ENCODE data around the gene MERTK.
"Not testable (repeated sequence)": the region's sequence is repeated elsewhere in the genome, so short reads cannot be mapped to it uniquely, and the experiment has no call there.

The MERTK gene

DNA sequence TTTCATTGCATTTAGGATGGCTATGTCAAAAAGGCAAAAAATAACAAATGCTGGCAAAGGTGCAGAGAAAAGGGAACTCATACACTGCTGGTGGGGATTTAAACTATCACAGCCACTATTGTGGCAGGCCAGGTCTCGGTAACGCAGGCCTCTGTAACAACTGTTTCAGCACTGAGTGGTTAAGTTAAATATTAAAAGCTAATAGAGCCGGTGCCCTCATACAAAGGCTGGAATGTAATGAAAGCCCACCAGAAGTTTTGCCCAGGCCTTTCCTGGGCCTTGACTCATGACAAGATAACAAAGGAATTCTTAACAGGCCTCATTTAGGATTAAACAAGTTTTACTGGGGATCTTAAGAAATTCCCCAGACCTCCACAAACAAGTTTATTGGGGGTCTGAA lies 10.7 kb downstream of the MERTK start:
- no peak for DNase-seq

DNA sequence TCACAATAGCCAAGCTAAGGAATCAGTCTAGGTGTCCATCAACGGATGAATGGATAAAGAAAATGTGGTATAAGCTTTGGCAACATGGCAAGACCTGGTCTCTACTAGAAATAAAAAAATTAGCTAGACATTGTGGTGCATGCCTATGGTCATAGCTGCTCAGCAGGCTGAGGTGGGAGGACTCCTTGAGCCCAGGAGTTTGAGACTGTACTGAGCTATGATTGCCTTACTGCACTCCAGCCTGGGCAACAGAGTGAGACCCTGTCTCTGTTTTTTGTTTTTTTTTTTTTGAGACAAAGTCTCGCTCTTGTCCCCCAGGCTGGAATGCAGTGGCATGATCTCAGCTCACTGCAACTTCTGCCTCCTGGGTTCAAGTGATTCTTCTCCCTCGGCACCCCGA lies 11.6 kb downstream of the MERTK start:
- not testable (repeated sequence) for DNase-seq

- DNase-seq, result peak in 1 of 56 donors; percentile 11
Observed at GRCh38 chr2:111910609-111911277, 12.3 kb downstream of the MERTK start.

GRCh38 chr2:111911295-111911977 lies 13.0 kb downstream of the MERTK start:
- not testable (repeated sequence) for DNase-seq

DNA sequence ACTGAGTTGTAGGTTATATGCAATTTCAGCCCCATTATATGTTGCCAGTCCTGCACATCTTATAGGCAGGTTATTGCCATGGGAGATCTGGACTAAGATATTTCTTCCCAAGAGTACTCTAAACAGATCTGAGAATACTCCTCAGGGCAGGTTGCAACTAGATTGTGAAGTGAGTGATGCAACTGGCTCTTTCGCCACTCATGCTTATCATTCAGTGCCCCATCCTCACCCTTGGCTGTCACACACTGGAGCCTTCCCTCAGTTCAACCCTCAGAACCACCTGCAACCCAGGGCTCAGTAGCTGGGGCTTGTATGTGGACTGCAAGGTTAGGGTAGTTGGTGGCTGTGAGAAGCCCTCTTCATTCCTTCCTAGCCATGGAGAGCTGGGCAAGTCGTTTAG lies 14.1 kb downstream of the MERTK start:
- no peak for DNase-seq

- DNase-seq, result no peak
Observed at GRCh38 chr2:111917106-111917505, 18.7 kb downstream of the MERTK start.

GRCh38 chr2:111918383-111918806 lies 20.0 kb downstream of the MERTK start:
- DNase-seq, result no peak

DNA sequence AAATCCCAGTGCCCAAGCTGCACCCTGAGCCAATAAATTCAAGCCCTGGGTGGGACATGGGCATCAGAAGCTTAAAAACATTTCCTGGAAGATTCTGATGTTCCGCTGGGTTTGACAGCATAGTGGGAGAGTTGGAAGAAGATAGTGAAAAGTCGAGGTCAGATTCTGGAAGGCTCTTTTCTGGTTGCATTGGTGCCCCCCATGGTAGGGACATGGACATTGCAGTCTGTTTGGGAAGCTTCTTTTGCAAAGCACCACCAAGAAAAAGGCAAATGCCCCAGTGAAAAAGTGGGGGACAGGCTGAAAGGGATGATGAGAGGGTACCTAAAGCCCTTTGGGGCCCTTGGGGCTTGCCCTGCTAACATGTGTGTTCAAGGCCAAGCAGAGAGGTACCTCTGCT lies 21.0 kb downstream of the MERTK start:
- DNase-seq, result no peak

GRCh38 chr2:111919794-111920608 lies 21.6 kb downstream of the MERTK start:
- DNase-seq, result peak in 40 of 56 donors; percentile 8 to 80 (median 42)

DNA sequence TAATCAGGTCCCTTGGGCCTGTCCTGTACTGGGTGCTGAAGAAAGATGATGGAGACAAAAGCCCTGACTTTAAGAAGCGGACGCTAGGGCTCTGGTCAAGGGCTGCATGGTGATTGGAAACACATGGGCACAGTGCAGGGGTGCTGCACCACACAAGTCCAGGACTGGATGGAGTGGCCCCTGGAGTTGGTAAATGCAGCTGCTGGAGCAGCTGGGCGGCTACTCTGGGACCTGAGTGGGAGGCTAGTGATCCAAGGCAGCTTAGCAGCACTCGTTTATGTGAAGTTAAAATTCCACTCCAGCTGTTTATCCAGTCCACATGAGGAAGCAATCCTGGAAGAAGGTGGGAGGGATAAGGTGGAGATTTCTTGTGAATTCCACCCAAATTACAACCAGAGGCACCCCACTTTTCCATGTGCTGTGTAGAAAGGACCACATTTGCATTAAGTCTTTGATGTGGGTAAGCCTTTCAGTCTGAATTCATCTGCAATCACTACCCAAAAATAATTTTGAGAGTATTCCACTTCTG lies 24.9 kb downstream of the MERTK start:
- no peak for DNase-seq

DNA sequence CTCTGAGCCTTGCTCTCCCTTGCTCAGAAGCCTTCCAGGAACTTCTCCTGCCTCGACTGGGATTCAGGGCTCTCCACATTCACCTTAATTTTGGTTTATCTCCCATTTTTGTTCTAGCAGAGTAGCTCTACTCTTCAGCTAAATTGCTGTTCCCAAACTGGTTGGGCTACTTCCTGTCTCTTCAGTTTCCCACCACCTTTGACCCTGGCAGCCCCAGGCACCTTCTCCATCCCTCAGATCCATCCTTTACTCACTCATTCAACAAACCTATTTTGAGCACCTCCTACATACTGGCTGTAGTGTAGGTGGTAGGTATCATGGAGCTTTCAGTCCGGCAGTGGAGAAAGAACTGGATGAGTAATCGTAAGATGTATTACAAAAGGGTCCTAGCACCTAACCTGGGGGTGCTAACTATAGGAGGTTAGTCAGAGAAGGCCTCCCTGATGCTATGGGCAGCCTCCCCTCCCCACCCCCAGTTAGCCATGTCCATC lies 26.3 kb downstream of the MERTK start:
- no peak for DNase-seq

DNA sequence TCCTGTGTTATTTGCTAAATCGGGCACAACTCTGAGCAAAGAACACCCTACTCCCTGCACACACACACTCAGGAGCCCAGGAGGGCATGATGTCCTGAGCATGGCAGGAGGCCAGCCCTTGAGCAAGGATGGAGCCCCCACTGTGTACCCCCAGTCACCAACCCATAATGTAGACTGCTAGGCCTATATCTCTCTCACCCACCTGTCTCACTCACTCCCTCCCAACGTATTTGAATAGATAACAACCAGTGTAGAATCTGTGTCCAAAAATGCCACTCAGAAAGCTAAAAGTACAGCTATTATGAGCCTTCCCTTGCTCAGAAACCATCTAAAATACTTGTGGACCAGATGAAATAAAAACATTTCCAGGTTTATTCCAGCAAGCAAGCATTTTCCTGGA lies 29.3 kb downstream of the MERTK start:
- DNase-seq, result no peak

DNA sequence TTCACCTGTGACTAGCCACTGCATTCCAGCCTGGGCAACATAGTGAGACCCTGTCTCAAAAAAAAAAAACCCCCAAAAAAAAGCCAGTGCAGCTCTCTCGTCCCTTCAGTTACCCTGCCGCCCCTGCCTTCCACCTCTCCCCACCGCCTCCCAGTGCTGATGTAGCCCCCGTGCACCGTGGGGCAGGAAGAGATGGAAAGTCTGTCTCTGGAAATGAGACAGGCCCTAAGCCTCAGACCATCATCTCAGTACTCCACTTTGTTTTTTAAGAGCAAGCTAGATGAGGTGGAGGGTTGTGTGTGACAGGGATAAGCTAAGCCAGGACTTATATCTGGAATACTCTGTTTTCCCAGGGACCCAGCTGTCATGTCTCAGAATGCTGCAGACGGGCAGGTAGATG lies 32.0 kb downstream of the MERTK start:
- DNase-seq, result no peak

DNA sequence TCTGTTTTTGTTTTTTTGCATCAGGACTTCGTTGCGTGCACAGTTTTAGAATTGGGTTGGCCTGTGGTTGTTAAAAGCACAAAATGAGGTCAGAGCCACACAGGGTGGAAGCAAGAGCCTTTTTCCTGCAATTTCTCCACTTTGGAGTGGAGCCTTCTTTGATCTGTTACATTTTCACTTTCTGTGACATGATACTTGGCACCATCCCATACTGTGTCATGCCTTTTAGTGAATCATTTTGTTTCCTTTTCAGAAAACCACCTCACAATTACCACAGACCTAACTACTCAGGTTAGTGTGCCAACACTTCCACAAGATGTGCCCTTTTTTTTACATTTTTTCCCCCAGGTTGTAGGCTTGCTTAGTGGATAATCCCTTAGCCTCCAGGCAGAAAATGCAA lies 32.5 kb downstream of the MERTK start:
- peak in 3 of 56 donors; percentile 8 to 16 (median 10) for DNase-seq

DNA sequence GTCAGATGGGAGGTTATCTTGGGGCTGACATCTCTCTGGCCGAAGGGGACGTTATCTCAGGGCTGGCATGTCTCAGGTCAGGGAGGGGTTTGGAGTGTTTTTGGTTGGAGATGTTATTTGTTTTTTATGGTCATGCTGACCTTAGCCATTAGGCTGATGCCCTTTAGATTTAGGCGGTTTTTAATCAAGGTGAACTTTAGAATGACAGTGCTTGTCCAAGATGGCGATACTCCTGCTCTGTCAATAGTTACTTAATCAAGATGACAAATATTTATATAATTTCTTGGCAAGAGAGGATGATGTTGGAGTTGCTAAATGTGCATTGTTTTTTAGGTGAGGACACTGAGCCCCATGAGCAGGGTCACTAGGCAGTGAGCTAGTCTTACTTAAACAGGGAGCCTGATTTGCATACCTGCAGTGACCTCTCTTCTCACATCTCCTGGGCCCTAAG lies 34.5 kb downstream of the MERTK start:
- DNase-seq, result no peak

DNA sequence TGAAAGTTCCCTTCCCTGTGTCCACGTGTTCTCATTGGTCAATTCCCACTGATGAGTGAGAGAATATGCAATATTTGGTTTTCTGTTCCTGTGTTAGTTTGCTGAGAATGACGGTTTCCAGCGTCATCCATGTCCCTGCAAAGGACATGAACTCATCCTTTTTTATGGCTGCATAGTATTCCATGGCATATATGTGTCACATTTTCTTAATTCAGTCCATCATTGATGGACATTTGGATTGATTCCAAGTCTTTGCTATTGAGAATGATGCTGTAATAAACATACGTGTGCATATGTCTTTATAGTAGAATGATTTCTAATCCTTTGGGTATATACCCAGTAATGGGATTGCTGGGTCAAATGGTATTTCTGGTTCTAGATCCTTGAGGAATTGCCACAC lies 35.5 kb downstream of the MERTK start:
- DNase-seq, result not testable (repeated sequence)

DNA sequence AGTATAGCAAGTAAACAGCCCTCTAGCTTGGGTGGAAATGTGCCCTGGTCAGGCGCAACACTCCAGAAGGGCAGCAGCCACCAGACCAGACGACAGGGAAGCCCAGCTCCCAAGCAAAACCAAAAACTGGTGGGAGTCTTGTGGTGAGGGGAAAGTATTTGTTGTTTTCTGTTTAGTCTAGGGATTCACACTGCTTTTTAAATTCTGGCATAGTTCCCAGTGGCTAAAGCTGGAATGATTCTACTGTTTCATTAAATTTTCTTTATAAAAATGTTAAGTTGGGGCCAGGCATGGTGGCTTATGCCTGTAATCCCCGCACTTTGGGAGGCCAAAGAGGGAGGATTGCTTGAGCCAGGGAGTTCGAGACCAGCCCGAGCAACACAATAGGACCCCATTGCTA lies 38.5 kb downstream of the MERTK start:
- DNase-seq, result no peak

DNA sequence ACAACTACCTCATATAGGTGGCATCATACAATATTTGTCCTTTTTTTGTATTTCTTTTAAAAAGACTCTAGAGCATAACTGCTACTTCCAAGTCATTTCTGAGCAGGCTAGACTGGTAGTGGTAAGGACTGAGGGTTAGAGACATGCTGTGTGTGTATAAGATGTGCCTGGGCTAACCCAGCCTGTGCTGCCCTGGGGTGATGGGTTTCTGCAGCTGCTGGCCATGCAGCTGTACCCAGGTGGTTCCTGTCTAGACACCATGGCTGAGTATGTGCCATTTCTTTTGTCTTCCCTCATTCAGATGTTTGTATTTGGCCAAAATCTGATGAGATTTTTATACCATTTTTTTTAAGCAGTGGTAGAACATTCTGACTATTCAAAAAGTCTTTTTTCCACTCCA lies 40.0 kb downstream of the MERTK start:
- DNase-seq, result no peak

- DNase-seq, result no peak
Observed at GRCh38 chr2:111940333-111941196, 42.2 kb downstream of the MERTK start.

GRCh38 chr2:111941531-111941930 lies 43.1 kb downstream of the MERTK start:
- DNase-seq, result no peak
